T-helper 22 cell (primary cell): ENCODE data around the gene CCDC116.
"Not testable (repeated sequence)": the region's sequence is repeated elsewhere in the genome, so short reads cannot be mapped to it uniquely, and the experiment has no call there.

Experiments used
- DNase-seq: peaks from one replicate; pipeline ENCODE4 v3.0.0-alpha.2; 2020; ENCODE audit warnings: low read depth

Gene CCDC116

DNA sequence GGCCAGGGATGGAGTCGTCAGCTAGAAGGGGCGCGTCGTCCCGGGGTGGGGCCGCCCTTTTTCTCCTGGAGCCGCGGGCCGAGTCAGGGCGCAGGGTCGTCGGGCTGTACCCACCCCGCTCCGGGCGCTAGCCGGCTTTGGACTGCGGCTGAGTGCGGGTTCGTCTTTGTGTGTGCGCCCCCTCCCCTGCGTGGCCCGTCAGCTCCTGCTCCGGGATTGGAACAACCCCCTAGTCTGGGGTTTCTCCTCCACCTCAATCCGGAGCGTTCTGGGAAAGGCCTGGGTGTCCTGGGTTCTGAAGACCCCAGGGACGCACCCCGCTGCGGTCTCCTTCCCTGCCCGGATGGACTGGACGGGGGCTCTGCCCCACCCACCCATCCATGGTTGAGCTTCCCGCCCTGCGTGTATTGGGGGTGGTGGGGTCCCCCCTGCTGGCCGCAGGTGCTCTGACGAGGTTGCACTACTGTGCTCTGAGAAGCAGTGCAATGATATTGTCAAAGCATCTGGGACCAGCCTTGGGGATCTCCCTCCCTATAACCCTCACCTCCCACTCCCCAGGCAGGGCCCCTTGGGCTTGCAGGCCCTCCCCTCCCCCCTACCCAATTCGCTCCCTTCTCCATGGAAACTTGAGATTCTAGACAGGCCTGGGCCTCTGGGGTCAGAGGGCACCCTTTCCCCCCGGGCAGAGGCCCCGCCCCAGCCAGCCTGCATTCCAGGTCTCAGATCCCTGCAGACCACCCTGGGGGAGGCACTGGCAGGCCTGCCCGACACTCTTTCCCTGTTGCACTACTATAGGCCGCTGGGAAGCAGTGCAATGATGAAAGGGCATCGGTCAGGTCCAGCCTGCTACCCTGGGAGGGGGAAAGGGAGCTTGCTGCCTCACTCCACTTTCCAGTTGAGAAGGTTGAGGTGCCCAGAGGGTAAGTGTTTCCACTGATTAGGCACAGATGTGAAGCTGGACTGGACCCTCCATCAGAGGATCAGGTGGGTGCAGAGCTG is 20.3 kb downstream of the CCDC116 start:
- no peak for DNase-seq

DNA sequence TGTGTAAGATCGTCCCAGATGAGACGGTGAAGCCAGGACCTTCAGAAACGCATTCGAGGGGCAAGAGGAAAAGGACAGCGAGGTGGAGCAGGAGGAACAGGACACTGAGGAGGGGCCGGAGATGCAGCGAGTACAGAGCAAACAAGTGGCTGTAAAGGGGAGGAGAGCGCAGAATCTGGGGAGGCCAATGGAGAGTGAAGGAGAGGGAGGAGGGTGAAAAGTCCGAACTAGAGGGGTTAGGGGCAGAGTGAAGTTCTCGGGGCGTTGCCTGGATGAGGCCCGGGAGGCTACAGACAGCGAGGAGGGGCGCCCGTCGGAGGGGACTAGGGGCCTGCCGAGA is 24.4 kb downstream of the CCDC116 start:
- DNase-seq: no peak

DNA sequence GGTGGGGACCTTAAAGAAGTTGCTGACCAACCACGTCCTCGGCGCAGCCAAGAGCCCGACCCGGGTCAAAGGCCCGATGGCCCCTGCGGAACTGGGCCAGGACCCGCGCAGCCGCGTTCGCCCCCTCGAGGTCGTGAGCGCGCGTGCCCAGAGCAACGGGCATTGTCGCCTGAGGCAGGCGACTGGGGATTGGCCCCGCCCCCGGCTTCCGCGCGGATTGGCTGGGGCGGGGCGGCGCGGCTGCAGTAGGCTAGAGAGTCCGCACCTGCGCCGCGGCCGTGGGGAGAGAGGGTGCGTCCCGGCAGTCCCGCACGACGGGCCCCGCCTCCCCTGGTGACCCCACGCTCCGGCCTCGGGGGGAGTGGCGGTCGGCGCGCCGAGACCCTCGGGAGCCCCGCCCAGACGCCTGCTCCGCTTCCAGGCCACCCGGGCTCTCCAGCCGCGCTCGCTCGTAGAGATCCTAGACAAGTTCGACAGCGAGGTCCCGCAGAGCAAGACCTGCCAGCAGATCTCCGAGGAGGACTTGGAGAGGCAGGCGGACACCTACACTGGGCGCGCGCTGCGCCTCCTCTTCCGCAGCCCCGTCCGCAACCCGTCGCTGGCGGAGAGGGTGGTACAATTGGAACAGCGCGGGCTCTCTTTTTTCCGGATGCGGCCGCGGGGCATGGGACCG is 24.9 kb downstream of the CCDC116 start:
- DNase-seq: peak; percentile 77

DNA sequence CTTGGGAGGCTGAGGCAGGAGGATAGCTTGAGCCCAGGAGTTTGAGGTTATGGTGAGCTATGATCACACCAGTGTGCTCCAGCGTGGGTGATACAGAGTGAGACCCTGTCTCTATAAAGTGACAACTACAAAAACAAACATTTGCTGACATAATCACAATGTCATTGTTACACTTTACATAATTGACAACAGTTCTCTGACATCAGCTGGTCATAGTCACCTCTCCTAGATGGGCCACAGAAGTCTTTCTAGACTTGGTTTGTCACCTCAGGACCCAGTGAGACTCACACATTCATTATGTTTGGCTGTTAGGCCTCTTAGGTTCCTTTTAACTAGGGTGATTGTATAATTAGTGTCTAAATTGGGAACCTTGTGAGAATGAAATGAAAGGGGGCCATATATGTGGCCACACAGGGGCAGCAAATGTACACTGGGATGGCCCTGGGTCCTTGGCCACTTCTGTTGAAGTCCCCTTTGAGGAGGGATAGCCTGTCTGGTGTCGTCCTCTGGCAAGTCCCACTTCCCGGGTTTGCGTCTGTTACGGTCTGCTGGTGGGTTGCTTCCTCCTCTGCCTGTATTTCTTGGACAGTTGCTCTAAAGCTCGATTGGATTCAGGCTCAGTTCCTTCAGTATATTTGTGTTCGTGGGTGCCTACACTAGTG is 27.4 kb downstream of the CCDC116 start:
- DNase-seq: no peak

DNA sequence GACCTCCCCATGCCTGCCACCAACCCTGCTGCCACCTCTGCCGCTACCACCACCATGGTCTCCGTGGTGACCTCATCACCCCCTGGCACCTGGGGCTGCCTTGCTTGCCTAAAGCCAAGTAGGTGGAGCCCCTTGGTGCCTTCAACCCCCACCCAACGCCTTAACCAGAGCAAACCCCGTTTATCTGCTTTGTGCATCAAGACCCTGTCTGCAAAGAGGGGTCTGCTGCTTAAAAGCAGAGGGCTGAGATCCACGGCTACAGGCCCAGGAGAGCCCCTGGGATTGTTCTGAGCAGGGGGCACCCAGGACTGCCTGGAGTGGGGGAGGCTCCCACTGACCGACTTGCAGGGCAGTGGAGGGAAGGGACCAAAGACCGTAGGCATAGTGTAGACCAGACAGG is 28.3 kb downstream of the CCDC116 start:
- DNase-seq: no peak

DNA sequence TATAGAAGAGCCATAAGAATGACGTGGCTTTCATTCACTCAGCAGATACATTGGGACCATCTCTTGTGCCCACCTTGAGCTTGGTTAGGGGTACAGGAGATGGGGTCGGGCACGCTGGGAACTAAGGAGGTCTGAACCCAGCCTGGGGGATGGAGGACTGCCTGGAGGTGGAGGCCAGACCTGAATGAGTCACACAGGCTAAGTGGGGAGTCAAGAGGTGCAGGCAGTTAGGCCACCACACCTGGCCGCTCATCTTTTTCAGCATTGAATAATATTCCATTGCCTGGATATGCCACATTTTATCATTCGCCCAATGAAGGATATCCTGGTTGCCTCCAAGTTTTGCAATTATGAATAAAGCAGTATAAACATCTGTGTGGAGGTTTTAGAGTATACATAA is 29.4 kb downstream of the CCDC116 start:
- no peak for DNase-seq

DNA sequence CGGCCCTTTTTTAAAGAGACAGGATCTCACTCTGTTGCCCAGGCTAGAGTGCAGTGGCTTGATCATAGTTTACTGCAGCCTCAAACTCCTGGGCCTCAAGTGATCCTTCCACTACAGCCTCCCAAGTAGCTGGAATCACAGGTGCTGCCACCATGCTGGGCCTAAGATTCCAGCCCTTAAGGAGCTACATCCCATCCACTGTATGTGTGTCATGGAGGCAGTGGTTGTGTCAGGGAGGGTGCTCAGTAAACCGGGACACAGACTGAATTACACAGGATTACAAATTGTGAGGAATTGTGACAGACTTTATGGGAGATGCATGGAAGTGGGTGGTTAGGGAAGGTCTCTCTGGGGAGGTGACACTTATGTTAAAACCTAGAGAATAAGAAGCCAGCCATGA is 31.2 kb downstream of the CCDC116 start:
- no peak for DNase-seq

DNA sequence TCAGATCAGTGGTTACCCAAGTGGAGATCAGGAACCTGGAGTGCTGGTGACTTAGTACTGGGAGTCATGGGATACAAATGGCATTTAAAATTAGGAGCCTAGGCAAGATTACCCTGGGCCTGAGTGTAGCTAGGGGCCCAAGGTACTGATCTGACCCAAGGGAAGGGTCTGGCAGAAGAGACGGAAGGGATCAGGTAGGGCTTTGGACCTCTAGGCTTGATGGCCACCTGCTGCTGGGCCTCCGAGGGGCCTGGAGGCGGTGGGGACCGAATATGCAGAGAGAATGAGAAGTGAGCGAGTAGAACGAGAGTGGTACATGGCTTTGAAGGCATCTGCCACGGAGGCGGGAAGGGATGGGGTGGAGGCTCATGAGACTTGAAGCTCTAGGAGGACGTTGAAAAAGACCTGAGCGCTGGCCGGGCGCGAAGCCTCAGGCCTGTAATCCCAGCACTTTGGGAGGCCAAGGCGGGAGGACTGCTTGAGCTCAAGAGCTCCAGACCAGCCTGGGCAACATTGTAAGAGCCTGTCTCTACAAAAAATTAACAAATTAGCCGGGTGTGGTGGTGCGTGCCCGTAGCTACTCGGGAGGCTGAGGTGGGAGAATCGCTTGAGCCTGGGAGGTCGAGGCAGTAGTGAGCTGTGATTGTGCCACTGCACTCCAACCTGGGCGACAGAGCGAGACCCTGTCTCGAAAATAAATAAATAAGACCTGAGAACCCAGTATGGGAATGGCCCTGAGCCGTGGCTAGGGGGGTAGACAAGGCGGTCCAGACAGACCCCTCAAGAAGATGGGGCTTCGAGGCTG is 32.7 kb downstream of the CCDC116 start:
- no peak for DNase-seq

DNA sequence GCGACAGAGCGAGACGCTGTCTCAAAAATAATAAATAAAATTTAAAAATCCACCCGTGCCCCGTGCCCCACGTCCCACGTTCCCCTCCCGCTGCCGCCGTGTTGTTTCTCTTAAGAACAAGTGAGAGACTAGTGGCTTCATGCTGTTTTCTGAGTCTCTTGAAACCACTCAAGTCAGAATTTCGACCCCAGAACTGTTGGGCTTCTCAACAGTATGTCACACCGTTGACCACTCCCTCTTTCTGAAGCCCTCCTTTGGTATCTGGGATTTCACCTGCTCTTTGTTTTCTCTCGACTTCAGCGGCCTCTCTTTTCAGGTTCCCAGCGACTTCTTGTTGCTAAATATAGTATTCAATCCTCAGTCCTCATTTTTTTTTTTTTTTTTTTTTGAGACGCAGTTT is 34.2 kb downstream of the CCDC116 start:
- no peak for DNase-seq

DNA sequence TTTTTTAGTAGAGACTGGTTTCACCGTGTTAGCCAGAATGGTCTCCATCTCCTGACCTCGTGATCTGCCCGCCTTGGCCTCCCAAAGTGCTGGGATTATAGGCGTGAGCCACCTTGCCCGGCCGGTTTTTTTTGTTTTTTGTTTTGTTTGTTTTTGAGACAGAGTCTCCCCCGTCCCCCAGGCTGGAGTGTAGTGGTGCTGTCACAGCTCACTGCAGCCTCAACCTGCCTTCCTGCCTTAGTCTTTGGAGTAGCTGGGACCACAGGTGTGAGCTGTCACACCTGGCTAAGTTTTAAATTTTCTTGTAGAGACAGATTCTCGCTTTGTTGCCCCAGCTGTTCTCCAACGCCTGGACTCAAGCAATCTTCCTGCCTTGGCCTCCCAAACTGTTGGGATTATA is 36.5 kb downstream of the CCDC116 start:
- no peak for DNase-seq

DNA sequence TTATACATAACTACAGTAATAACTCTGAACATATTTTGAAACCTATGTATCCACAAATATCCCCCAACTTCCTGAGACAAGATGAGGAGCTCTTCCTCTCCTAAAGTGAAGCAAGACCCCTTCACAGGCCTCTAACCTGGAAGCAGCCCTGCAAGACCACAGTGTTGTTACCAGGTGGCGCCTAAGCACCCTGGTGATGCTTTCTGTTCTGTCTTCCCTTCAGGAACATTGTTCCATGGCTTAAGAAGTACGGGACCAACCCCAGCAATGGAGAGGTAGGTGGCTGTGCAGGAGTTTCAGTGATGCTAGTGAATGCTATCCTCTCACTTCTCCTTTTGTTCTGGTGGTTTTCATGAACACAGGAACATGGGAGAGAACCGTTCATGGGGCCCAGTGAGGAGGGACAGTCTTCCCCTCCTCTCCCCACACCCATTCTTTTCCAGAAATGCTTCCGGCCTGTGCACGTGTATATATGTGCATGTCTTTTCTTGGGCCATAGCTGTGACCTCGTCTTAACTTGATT is 39.6 kb downstream of the CCDC116 start:
- no peak for DNase-seq

DNA sequence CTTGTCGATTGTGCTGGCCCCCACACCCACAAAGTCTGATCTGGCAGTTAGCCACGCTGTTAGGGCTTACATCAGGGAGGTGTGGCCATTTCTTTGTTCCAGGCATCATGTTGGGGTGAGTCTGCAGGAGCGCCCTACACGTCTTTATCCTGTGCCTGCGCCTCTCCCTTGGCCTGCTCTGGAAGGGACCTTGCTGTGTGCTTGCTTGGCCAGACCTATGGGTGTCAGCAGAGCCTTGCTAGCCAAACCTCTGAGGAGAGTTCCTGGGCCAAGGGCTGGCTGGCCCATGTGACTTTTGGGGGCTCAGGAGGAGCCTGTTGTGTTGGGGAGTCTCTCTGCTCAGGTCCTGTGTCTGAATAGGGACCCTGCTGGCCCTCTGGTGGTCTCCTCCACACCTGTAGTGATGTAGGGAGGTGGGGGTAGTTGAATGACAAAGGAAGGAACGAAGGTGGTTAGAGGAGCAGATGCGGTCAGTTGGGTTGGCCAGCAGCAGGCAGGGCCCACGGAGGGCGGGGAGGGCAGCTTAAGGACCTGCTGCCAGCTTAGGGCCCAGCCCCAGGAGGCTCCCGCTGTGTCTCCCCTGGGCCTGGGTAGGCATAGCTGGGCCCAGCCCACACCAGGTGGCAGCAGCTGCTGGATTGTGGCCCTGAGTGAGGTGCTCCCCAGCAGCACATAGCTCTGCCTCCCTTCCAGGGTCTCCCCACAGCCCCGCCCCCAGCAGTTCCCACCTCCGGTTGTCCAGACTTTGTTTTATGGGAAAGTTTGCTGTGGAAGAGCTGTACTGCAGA is 41.2 kb downstream of the CCDC116 start:
- DNase-seq: no peak

DNA sequence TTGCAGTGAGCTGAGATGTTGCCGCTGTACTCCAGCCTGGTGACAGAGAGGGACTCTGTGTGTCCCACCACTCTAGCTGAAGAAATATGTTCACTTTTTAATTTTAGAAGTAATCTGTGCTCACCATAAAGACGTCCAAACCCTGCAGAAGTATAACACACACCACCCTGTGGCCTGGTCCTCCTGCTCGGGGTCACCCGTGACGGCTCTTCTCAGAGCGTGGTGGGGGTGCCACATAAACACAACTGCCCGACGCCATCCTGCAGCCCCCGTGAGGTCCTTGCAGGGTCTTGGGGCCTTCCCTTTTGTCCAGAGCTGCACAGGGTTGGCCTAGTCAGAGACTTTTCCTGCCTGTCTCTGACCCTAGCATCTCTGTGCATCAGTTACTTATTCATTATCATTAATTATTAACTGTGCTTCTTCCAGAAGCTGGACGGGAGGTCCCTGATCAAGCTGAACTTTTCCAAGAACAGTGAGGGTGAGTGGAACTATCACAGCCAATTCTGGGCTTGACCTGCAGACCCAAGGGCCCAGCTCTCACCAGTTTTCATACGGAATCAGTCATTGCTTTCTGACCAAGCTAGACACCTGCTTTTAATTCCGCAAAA is 42.2 kb downstream of the CCDC116 start:
- no peak for DNase-seq

DNA sequence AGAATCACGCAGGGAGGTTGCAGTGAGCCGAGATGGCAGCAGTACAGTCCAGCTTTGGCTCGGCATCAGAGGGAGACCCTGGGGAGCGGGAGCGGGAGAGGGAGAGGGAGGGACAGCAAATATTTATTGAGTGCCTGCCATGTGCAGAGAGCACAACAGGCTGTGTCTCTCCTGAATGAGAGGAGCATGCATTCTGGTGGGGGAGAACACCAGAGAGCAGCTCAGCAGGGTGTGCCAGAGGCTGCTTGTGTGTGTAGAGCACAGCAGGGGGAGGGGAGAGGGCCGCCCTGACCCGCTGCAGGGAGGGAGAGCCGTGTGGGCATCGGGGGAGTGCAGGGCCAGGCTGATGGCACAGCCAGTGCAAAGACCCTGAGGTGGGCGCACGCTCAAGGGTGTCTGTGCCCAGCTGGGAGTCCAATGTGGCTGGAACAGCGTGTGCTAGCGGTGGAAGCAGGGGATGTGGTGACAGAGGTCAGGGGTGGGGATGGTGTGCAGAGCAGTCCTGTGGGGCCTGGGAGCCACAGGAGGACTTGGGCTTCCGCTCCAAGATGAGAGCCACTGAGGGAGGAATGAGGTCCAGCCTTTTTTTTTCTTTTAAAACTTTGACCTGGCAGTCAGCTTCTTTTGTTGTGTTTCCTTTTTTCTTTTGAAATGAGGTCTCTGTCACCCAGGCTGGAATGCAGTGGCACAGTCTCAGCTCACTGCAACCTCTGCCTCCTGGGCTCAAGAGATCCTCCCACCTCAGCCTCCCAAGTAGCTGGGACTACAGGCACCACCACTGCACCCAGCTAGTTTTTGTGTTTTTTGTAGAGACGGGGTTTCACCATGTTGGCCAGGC is 45.3 kb downstream of the CCDC116 start:
- no peak for DNase-seq

DNA sequence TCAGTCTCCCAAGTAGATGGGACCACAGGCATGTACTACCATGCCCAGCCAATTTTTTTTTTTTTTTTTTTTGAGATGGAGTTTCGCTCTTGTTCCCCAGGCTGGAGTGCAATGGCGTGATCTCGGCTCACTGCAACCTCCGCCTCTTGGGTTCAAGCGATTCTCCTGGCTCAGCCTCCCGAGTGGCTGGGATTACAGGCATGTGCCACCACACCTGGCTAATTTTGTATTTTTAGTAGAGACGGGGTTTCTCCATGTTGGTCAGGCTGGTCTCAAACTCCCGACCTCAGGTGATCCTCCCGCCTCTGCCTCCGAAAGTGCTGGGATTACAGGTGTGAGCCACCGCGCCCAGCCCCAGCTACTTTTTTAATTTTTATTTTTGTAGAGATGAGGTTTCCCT is 46.3 kb downstream of the CCDC116 start:
- not testable (repeated sequence) for DNase-seq

DNA sequence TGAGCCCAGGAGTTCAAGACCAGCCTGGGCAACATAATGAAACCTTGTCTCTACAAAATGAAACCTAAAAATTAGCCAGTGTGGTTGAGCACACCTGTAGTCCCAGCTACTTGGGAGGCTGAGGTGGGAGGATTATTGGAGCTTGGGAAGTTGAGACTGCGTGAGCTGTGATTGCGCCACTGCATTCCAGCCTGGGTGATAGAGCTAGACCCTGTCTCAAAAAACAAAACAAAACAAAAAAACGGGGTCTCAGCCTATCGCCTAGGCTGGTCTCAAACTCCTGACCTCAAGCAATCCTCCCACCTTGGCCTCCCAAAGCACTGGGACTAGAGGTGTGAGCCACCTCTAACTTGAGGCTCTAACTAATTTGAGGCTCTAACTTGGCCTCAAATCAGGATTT is 46.8 kb downstream of the CCDC116 start:
- no peak for DNase-seq

DNA sequence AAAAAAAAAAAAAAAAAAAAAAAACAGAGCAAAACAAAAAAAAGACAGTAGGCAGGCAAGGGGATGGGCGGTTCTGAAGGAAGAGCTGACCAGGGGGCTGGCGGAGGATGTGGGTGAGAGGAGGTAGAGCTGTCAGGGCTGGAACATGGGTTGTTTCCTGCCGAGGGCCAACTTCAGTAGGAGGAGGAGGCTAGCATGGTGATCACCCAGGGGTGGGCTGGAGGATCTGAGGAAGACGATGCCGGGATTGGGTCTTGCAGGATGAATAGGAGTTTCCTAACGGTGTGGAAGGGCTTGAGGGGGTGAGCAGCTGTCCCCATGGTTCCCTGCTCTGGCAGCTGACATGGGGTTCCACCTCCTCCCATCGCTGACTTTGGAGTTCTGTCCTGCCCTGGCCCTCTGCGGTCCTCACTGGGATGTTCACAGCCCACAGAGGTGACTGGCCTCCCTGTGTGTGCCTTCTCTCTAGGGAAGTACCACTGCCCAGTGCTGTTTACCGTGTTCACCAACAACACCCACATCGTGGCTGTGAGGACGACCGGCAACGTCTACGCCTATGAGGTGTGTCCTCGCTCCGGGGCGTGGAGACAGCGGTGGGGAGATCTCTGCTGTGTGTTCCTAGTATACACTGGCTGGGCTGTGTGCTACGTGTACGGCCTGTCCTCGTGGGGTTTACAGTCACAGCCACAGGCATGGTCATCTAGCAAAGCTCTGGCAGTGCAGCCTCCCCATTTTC is 48.4 kb downstream of the CCDC116 start:
- DNase-seq: no peak

DNA sequence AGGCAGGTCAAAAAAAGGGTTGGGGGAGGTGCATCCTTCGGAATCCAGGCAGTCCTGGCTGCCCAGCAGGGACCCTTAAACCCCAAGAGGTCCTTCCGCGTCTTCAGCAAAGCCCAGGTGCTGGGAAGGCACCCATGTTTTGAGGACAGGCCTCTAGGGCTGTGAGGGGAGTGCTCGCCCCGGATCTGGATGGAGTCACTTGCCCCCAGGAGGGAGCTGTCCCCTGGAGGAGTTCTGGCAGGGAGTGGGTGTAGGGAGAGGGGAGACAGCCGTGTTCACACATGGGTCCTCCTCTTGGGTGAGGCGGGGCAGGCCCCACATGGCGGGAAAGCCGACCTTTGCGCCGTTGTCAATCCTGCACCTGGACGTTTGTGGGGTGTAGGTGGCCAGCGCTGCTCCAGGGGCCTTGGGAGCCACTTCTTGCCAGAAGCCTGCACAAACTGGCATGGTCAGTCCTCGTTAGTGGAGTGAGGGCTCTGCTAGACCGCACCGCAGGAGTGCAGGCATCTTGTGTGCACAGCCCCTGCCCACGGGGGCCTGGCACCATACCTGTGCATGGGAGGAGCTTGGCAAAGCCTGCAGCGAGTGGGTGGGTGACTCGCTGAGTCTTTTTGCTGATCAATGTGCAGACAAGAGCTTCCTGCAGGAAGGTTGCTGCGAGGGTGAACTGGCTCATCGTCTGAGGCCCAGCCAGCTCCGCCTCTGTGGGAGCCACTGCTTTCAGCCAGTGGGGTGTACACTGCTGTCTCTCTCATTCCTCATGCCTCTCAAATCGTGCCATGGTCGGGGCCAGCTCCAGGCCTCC is 49.2 kb downstream of the CCDC116 start:
- DNase-seq: no peak
